HG03442 (cell line): Measurements from ENCODE around the gene ACSM3.
"Not testable (repeated sequence)": the region's sequence is repeated elsewhere in the genome, so short reads cannot be mapped to it uniquely, and the experiment has no call there.

Experiments
- ATAC-seq: cut with Tn5 transposase; IDR thresholded peaks from one replicate; pipeline ENCODE4 v1.9.1; 2021; ENCODE audit warnings: mild to moderate bottlenecking, moderate library complexity; ENCODE audit not compliant: unreplicated experiment

Gene ACSM3

GRCh38 chr16:20763461-20764232 lies at the start of gene ACSM3:
Gene ACSM3 (plus strand): TSS chr16:20764014. CDS start chr16:20770035, 6,021 bp downstream.
- ATAC-seq, result peak; percentile 97

GRCh38 chr16:20717718-20718117 lies 46.1 kb upstream of the ACSM3 start:
- ATAC-seq, result not testable (repeated sequence)

GRCh38 chr16:20720251-20720650 lies 43.6 kb upstream of the ACSM3 start:
- no peak for ATAC-seq

- ATAC-seq, result no peak
Observed at GRCh38 chr16:20726661-20727060, 37.2 kb upstream of the ACSM3 start.

- no peak for ATAC-seq
Observed at GRCh38 chr16:20727181-20727580, 36.6 kb upstream of the ACSM3 start.

- ATAC-seq, result no peak
Observed at GRCh38 chr16:20729141-20729540, 34.7 kb upstream of the ACSM3 start.

GRCh38 chr16:20734056-20734455 lies 29.8 kb upstream of the ACSM3 start:
- no peak for ATAC-seq

- no peak for ATAC-seq
Observed at GRCh38 chr16:20734782-20735181, 29.0 kb upstream of the ACSM3 start.

- ATAC-seq, result no peak
Observed at GRCh38 chr16:20735490-20735889, 28.3 kb upstream of the ACSM3 start.

GRCh38 chr16:20740007-20740883 lies 23.6 kb upstream of the ACSM3 start:
- no peak for ATAC-seq

- ATAC-seq, result peak; percentile 69
Observed at GRCh38 chr16:20740901-20741521, 22.8 kb upstream of the ACSM3 start.

GRCh38 chr16:20741554-20742285 lies 22.1 kb upstream of the ACSM3 start, which contains the start of gene THUMPD1:
Gene THUMPD1 (minus strand): TSS chr16:20741818. CDS start chr16:20741739, 79 bp downstream.
- peak; percentile 90 for ATAC-seq

GRCh38 chr16:20743591-20743990 lies 20.2 kb upstream of the ACSM3 start:
- ATAC-seq, result no peak

- ATAC-seq, result no peak
Observed at GRCh38 chr16:20744922-20745440, 18.8 kb upstream of the ACSM3 start.

- no peak for ATAC-seq
Observed at GRCh38 chr16:20746461-20746860, 17.4 kb upstream of the ACSM3 start.

- ATAC-seq, result no peak
Observed at GRCh38 chr16:20747030-20747816, 16.6 kb upstream of the ACSM3 start.

GRCh38 chr16:20749474-20749873 lies 14.3 kb upstream of the ACSM3 start:
- ATAC-seq, result no peak

GRCh38 chr16:20750558-20750957 lies 13.3 kb upstream of the ACSM3 start:
- no peak for ATAC-seq

GRCh38 chr16:20753727-20754126 lies 10.1 kb upstream of the ACSM3 start:
- ATAC-seq, result no peak

- ATAC-seq, result no peak
Observed at GRCh38 chr16:20755238-20755637, 8.6 kb upstream of the ACSM3 start.
